SU-DHL-6 (cell line): ENCODE results near the gene PKDCC.

Experiments
- CTCF ChIP-seq: fragments of 200-600 bp; sonication (generic); IDR thresholded peaks from one replicate; pipeline ENCODE4 v1.5.1; 2017; ENCODE audit warnings: antibody characterized with exemption, mild to moderate bottlenecking, low read length, moderate library complexity; ENCODE audit not compliant: insufficient read depth, poor library complexity, severe bottlenecking
- EZH2phosphoT487 ChIP-seq: fragments of 200-600 bp; sonication (generic), shearing (Covaris generic); conservative IDR thresholded peaks from 2 replicates; pipeline ENCODE4 v1.6.1; 2018; ENCODE audit warnings: mild to moderate bottlenecking, antibody characterized with exemption, low read length, moderate library complexity, mixed read lengths

- TF ChIP-seq CTCF (no peak), EZH2phosphoT487 (no peak)
Observed at GRCh38 chr2:42103829-42104228, 56.0 kb downstream of the PKDCC start.
